Common myeloid progenitor, CD34-positive (primary cell): ENCODE measurements around the gene NRG2.

Experiments
- CTCF ChIA-PET: fragments of 350-600 bp; sonication (Branson Sonifier 250); formaldehyde crosslinking; loops from one replicate; lab custom pipeline; 2021; ENCODE audit warnings: antibody characterized with exemption; lab: Charles Lee
- POLR2A ChIA-PET: fragments of 350-600 bp; sonication (Branson Sonifier 250); formaldehyde crosslinking; loops from one replicate; lab custom pipeline; 2021; ENCODE audit warnings: antibody characterized with exemption; lab: Charles Lee
- DNase-seq, 3 donors: peaks; one replicate each; pipeline versions ENCODE4 v3.0.0 to v3.0.0-alpha.2; 2013
- H3K27ac ChIP-seq, 2 experiments: 1 replicate in 1 of 2; 2 replicates in 1 of 2; pipeline ENCODE4 v1.7.0; 2013; ENCODE audit warnings: inconsistent platforms in 2 of 2, low read length in 2 of 2, mild to moderate bottlenecking in 2 of 2, low read depth in 1 of 2, moderate library complexity in 1 of 2; ENCODE audit not compliant: severe bottlenecking in 2 of 2, insufficient read depth in 1 of 2, poor library complexity in 1 of 2
- H3K27me3 ChIP-seq, 5 experiments: replicated peaks in 2 of 5; 1 replicate in 3 of 5; 2 replicates in 2 of 5; pipeline versions ENCODE4 v1.6.1 to v1.7.0; 2013; ENCODE audit warnings: low read length in 4 of 5, mild to moderate bottlenecking in 2 of 5, moderate library complexity in 2 of 5, inconsistent platforms in 1 of 5; ENCODE audit not compliant: insufficient read depth in 5 of 5, control insufficient read depth in 4 of 5
- H3K36me3 ChIP-seq, 4 experiments: 1 replicate in 2 of 4; 2 replicates in 2 of 4; pipeline versions ENCODE4 v1.6.1 to v1.7.0; 2013; ENCODE audit warnings: low read length in 3 of 4, control low read depth in 1 of 4, mild to moderate bottlenecking in 1 of 4; ENCODE audit not compliant: control insufficient read depth in 4 of 4, insufficient read depth in 4 of 4
- H3K4me1 ChIP-seq, 4 experiments: 1 replicate in 3 of 4; 2 replicates in 1 of 4; pipeline versions ENCODE4 v1.6.1 to v1.7.1; 2013; ENCODE audit warnings: low read length in 3 of 4, mild to moderate bottlenecking in 3 of 4, control low read depth in 1 of 4, inconsistent platforms in 1 of 4, moderate library complexity in 1 of 4; ENCODE audit not compliant: control insufficient read depth in 4 of 4, insufficient read depth in 4 of 4; ENCODE audit errors: control extremely low read depth in 1 of 4
- H3K4me3 ChIP-seq, 7 experiments: 1 replicate in 4 of 7; 2 replicates in 3 of 7; pipeline versions ENCODE4 v1.5.1 to v1.7.0; 2013; ENCODE audit warnings: mild to moderate bottlenecking in 7 of 7, low read length in 6 of 7, moderate library complexity in 6 of 7, inconsistent platforms in 2 of 7, low read depth in 2 of 7, control low read depth in 1 of 7; ENCODE audit not compliant: insufficient read depth in 4 of 7, control insufficient read depth in 1 of 7; ENCODE audit errors: extremely low read depth in 1 of 7
- H3K9me3 ChIP-seq, 5 experiments: 1 replicate in 4 of 5; 2 replicates in 1 of 5; pipeline versions ENCODE4 v1.6.1 to v1.7.1; 2013; ENCODE audit warnings: low read length in 4 of 5, mild to moderate bottlenecking in 2 of 5, inconsistent platforms in 1 of 5, low read depth in 1 of 5, moderate library complexity in 1 of 5; ENCODE audit not compliant: control insufficient read depth in 4 of 5, insufficient read depth in 2 of 5; ENCODE audit errors: control extremely low read depth in 1 of 5
- WGBS: methylation state at CpG from one replicate; pipeline ENCODE4 v1.1.5; 2013; ENCODE audit not compliant: insufficient coverage; 5-methylcytosine and 5-hydroxymethylcytosine counted together

Gene NRG2

GRCh38 chr5:139821806-139822552 lies 221.1 kb downstream of the NRG2 start:
- Histone ChIP-seq H3K27ac (no peak overlapping the region), H3K36me3 (no peaks in the 10 kb centered on the region), H3K4me3 (no peak overlapping the region), H3K4me1 (no peaks in the 10 kb centered on the region), H3K9me3 (peaks cover 0 to 10% (median 5%) of the 10 kb centered on the region in 5 experiments), H3K27me3 (peaks cover 0 to 16% (median 0%) of the 10 kb centered on the region in 5 experiments)
- no peak for DNase-seq
- ChIA-PET CTCF (no interaction called here), POLR2A (no interaction called here)
- 95% methylated on average over 9 of the region's 11 CpGs for WGBS

- CTCF ChIA-PET, result interaction anchor here (1.6 kb wide), 1 partner anchor 34 kb away, joined by 3 read pairs; no protein-coding TSS in a partner anchor
- 100% methylated on average over 2 of the region's 4 CpGs for WGBS
These were observed 222.5 kb downstream of the NRG2 start for GRCh38 chr5:139820606-139821005.

GRCh38 chr5:139820130-139820529 lies 223.0 kb downstream of the NRG2 start:
- ChIA-PET CTCF (interaction anchor here (1.6 kb wide), 1 partner anchor 33 kb away, joined by 3 read pairs; no protein-coding TSS in a partner anchor), POLR2A (no interaction called here)
- no peaks in the 10 kb centered on the region for H3K4me1 ChIP-seq
- no peak overlapping the region for H3K27ac ChIP-seq
- H3K4me3 ChIP-seq, result no peak overlapping the region
- H3K9me3 ChIP-seq, result peaks cover 0 to 10% (median 5%) of the 10 kb centered on the region in 5 experiments
- peaks cover 0 to 12% (median 0%) of the 10 kb centered on the region in 5 experiments for H3K27me3 ChIP-seq
- WGBS, result 83% methylated on average over 4 of the region's 7 CpGs
- no peak for DNase-seq
- H3K36me3 ChIP-seq, result no peaks in the 10 kb centered on the region

More at GRCh38 chr5:139820606-139821005, 222.5 kb downstream of the NRG2 start:
- H3K4me1 ChIP-seq, result no peaks in the 10 kb centered on the region
- peaks cover 0 to 10% (median 5%) of the 10 kb centered on the region in 5 experiments for H3K9me3 ChIP-seq
- no peak overlapping the region for H3K4me3 ChIP-seq
- no peak overlapping the region for H3K27ac ChIP-seq
- no peaks in the 10 kb centered on the region for H3K36me3 ChIP-seq
- H3K27me3 ChIP-seq, result peaks cover 0 to 14% (median 0%) of the 10 kb centered on the region in 5 experiments
- POLR2A ChIA-PET, result no interaction called here
- DNase-seq, result no peak

- Histone ChIP-seq H3K36me3 (no peaks in the 10 kb centered on the region), H3K4me1 (no peaks in the 10 kb centered on the region), H3K4me3 (no peak overlapping the region), H3K27me3 (peaks cover 0 to 16% (median 0%) of the 10 kb centered on the region in 5 experiments), H3K9me3 (peaks cover 0 to 10% (median 5%) of the 10 kb centered on the region in 5 experiments), H3K27ac (no peak overlapping the region)
- CTCF ChIA-PET, result interaction anchor here (1.9 kb wide), 1 partner anchor 31 kb away, joined by 6 read pairs; no protein-coding TSS in a partner anchor
- WGBS, result 100% methylated on average over 3 of the region's 3 CpGs
- no peak for DNase-seq
- POLR2A ChIA-PET, result no interaction called here
These were observed 225.1 kb downstream of the NRG2 start for GRCh38 chr5:139817970-139818369.

- no peaks in the 10 kb centered on the region for H3K36me3 ChIP-seq
- no peak for DNase-seq
- no peaks in the 10 kb centered on the region for H3K4me1 ChIP-seq
- H3K9me3 ChIP-seq, result peaks cover 0 to 10% (median 5%) of the 10 kb centered on the region in 5 experiments
- WGBS, result 99% methylated on average over 8 of the region's 8 CpGs
- no peak overlapping the region for H3K4me3 ChIP-seq
- ChIA-PET POLR2A (no interaction called here), CTCF (interaction anchor here (1.9 kb wide), 1 partner anchor 31 kb away, joined by 6 read pairs; no protein-coding TSS in a partner anchor)
- H3K27me3 ChIP-seq, result peaks cover 0 to 16% (median 0%) of the 10 kb centered on the region in 5 experiments
- no peak overlapping the region for H3K27ac ChIP-seq
These were observed 225.7 kb downstream of the NRG2 start for GRCh38 chr5:139817362-139817761.

GRCh38 chr5:139816566-139816965 lies 226.5 kb downstream of the NRG2 start:
- Histone ChIP-seq H3K27me3 (peaks cover 0 to 14% (median 0%) of the 10 kb centered on the region in 5 experiments), H3K36me3 (no peaks in the 10 kb centered on the region), H3K4me3 (no peak overlapping the region), H3K9me3 (peaks cover 0 to 10% (median 5%) of the 10 kb centered on the region in 5 experiments), H3K27ac (no peak overlapping the region), H3K4me1 (no peaks in the 10 kb centered on the region)
- no peak for DNase-seq
- CTCF ChIA-PET, result interaction anchor here (0.6 to 1.9 kb wide), 2 partner anchors 30 to 319 kb away, joined by 3 to 6 read pairs; no protein-coding TSS in a partner anchor
- WGBS, result 93% methylated on average over 12 of the region's 12 CpGs
- POLR2A ChIA-PET, result no interaction called here
